Measurements from ENCODE around the gene ZDHHC14. TPM values are rescaled to one million over a fixed set of nuclear protein-coding genes. Genes with fewer than 3 reads are reported as not detected.

Gene ZDHHC14
- total RNA-seq, 3 donors from 2014 or later: 4.8 to 9.8 (median 8.5) TPM

- no peaks in the 10 kb centered on the region for H3K9me3 ChIP-seq
- intact Hi-C loops (cut with DNase I; ENCODE audit: low total_unique reads): no loop called here
- no peaks in the 10 kb centered on the region for H3K36me3 ChIP-seq
- DNase-seq (ENCODE audit: low spot score in 2 of 2): no peak
- TF ChIP-seq POLR2AphosphoS5 (IDR thresholded peaks at IDR 0.05) (no peak), POLR2A (IDR thresholded peaks at IDR 0.05) (no peak), CTCF (IDR thresholded peaks at IDR 0.05) (no peak)
- no peaks in the 10 kb centered on the region for H3K27me3 ChIP-seq
- H3K4me1 ChIP-seq: no peaks in the 10 kb centered on the region
- H3K27ac ChIP-seq: no peak overlapping the region
- H3K4me3 ChIP-seq: no peak overlapping the region
These were observed 240.0 kb downstream of the ZDHHC14 start for GRCh38 chr6:157620944-157621343.

- Histone ChIP-seq H3K36me3 (no peaks in the 10 kb centered on the region), H3K27me3 (no peaks in the 10 kb centered on the region), H3K4me3 (no peak overlapping the region), H3K9me3 (no peaks in the 10 kb centered on the region), H3K4me1 (no peaks in the 10 kb centered on the region), H3K27ac (no peak overlapping the region)
- intact Hi-C loops (cut with DNase I; ENCODE audit: low total_unique reads): no loop called here
- no peak for DNase-seq (ENCODE audit: low spot score in 2 of 2)
- no peak for TF ChIP-seq CTCF (IDR thresholded peaks at IDR 0.05)
These were observed 240.4 kb downstream of the ZDHHC14 start for GRCh38 chr6:157621406-157621805.

- TF ChIP-seq CTCF (IDR thresholded peaks at IDR 0.05) (no peak), POLR2AphosphoS5 (IDR thresholded peaks at IDR 0.05) (no peak), POLR2A (IDR thresholded peaks at IDR 0.05) (no peak)
- Histone ChIP-seq H3K9me3 (no peaks in the 10 kb centered on the region), H3K36me3 (no peaks in the 10 kb centered on the region), H3K27ac (no peak overlapping the region), H3K27me3 (no peaks in the 10 kb centered on the region), H3K4me1 (no peaks in the 10 kb centered on the region), H3K4me3 (no peak overlapping the region)
- intact Hi-C loops (cut with DNase I; ENCODE audit: low total_unique reads): no loop called here
- no peak for DNase-seq (ENCODE audit: low spot score in 2 of 2)
These were observed 241.4 kb downstream of the ZDHHC14 start for GRCh38 chr6:157622427-157622826.

GRCh38 chr6:157625111-157625510 lies 244.1 kb downstream of the ZDHHC14 start:
- intact Hi-C loops (cut with DNase I; ENCODE audit: low total_unique reads): no loop called here
- Histone ChIP-seq H3K36me3 (no peaks in the 10 kb centered on the region), H3K4me1 (no peaks in the 10 kb centered on the region), H3K4me3 (no peak overlapping the region), H3K27ac (no peak overlapping the region), H3K9me3 (no peaks in the 10 kb centered on the region), H3K27me3 (no peaks in the 10 kb centered on the region)
- no peak for DNase-seq (ENCODE audit: low spot score in 2 of 2)
- no peak for TF ChIP-seq POLR2A (IDR thresholded peaks at IDR 0.05)

- no peaks in the 10 kb centered on the region for H3K9me3 ChIP-seq
- intact Hi-C loops (cut with DNase I; ENCODE audit: low total_unique reads): no loop called here
- no peak for DNase-seq (ENCODE audit: low spot score in 2 of 2)
- peak overlapping the region in 1 of 3 donors; percentile 25 for H3K4me3 ChIP-seq
- TF ChIP-seq POLR2AphosphoS5 (IDR thresholded peaks at IDR 0.05): no peak
- TF ChIP-seq CTCF (IDR thresholded peaks at IDR 0.05): no peak
- TF ChIP-seq POLR2A (IDR thresholded peaks at IDR 0.05): no peak
- no peaks in the 10 kb centered on the region for H3K36me3 ChIP-seq
- H3K4me1 ChIP-seq: no peaks in the 10 kb centered on the region
- no peaks in the 10 kb centered on the region for H3K27me3 ChIP-seq
- no peak overlapping the region for H3K27ac ChIP-seq
These were observed 244.8 kb downstream of the ZDHHC14 start for GRCh38 chr6:157625764-157626163.
